COR-L47 (cell line): Measurements from ENCODE around the gene CES2.
"Not testable (repeated sequence)": the region's sequence is repeated elsewhere in the genome, so short reads cannot be mapped to it uniquely, and the experiment has no call there.

Experiments
- DNase-seq: peaks from one replicate; lab custom pipeline; 2025; lab: John Stamatoyannopoulos, UW

The CES2 gene

DNA sequence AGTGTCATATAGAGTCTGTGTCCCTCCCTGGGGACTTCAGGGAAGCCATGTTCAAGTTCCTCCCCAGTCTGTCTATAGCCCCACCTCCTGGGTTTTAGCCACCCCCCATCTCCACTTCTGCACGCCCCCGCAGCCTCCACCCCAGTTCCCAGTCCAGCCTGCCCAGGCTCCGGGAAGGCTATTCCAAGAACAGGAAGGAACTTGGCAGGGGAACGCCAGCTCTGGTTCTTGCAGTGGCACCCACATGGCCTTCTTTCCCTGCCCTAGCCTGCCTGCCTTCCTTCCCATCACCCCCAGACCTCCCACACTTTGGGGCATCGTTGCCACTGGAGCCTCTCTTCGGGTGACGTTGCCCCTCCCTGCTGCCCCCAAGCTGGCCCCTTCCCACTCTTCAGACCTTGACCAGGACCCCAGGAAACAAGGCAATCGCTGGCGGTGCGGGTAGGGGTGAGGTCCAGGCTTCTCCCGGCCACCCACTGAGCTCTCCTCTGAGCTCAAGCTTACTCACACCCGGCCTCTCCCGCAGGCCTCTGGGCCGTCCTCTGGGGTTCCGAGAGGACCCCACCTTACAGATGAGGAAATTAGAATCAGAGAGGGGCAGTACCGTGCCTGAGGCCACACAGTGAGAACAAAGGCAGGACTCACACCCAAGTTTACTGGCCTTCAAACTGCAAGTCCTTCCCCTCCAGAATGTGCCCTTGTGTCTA is 43.8 kb downstream of the CES2 start:
- DNase-seq = no peak

DNA sequence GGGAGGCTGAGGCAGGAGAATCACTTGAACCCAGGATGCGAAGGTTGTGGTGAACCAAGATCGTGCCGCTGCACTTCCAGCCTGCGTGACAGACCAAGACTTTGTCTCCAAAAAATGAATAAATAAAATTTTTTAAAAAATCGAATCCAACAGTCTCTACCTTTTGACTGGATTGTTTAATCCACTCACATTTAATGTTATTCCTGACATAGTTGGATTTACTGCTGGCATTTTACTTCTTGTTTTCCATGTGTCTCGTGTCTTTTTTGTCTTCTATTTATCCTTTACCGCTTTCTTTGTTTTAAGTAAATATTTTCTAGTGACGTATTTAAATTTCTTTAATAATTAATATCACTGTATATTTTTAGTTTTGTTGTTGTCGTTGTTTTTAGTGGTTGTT is 47.7 kb downstream of the CES2 start:
- no peak for DNase-seq

DNA sequence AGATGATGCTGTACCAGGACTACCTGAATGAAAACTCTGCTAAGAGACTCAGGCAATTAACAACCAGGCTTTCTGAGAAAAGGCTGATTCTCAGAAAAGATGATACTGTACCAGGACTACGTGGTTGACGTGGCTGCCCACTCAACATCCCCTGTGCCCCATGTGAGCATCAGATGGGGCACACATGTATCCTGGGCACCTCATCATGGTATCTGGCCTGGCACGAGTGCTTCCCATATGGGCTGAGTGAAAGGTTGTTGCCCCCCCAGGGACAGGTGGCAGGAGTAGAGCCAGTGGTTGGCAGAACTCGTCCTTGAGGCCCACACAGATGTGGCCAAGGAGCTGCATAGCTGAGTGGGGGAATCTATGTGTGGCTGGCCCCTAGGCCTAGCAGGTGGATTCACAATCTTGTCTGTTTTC is 49.6 kb downstream of the CES2 start:
- DNase-seq = no peak

DNA sequence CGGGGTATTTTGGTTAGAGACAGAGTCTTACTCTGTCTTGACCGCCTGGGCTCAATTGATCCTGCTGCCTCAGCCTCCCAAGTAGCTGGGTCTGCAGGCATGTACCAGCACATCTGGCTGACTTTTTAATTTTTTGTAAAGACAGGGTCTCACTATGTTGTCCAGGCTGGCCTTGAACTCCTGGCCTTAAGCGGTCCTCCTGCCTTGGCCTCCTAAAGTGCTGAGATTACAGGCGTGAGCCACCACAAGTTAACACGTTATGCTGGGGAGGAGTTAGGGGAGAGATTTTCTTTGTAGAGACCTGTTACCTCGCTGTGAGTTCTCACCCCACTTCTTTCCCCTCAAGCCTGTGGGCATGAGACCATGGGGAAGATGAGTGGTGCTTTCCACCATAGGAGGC is 51.2 kb downstream of the CES2 start:
- DNase-seq = no peak

GRCh38 chr16:66988197-66988788 is 53.0 kb downstream of the CES2 start, which contains the start of gene CES4A:
Gene CES4A, plus strand, starts transcription at chr16:66988589. Its CDS starts 184 bp downstream, at chr16:66988773.
- DNase-seq = no peak

DNA sequence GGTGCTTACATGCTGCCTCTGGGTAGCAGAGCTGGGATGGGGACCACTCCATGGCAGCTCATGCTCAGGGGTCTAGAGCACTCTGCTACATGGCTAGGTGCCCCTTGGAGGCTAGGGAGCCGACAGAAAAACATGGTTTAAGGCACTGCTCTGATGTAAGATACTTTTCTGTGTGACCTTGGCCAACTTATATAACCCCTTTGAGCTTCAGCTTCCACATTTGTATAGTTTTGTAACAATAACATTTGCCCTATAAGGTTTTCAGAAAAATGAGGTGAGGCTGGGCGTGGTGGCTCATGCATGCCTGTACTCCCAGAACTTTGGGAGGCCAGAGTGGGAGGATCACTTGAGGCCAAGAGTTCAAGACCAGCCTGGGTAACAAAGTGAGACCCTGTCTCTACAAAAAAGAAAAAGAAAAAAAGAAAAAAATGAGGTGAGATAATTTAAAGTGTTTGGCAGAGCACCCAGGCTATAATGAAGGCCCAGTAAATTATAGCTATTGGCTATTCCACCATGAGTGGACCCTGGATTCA is 56.3 kb downstream of the CES2 start:
- no peak for DNase-seq

- not testable (repeated sequence) for DNase-seq
Observed at GRCh38 chr16:66993558-66993957, 58.2 kb downstream of the CES2 start.
